HG03378 (cell line): ENCODE data around the gene SIT1.

Experiments used
- ATAC-seq: cut with Tn5 transposase; IDR thresholded peaks from one replicate; pipeline ENCODE4 v1.9.1; 2021; ENCODE audit warnings: mild to moderate bottlenecking, moderate library complexity; ENCODE audit not compliant: unreplicated experiment

The SIT1 gene

GRCh38 chr9:35682520-35683315 lies 32.0 kb upstream of the SIT1 start:
- no peak for ATAC-seq

- ATAC-seq: no peak
Measured at GRCh38 chr9:35682051-35682450, 31.3 kb upstream of the SIT1 start.

- no peak for ATAC-seq
Measured at GRCh38 chr9:35681341-35682002, 30.7 kb upstream of the SIT1 start.

GRCh38 chr9:35680331-35681105 lies 29.8 kb upstream of the SIT1 start:
- ATAC-seq: no peak

DNA sequence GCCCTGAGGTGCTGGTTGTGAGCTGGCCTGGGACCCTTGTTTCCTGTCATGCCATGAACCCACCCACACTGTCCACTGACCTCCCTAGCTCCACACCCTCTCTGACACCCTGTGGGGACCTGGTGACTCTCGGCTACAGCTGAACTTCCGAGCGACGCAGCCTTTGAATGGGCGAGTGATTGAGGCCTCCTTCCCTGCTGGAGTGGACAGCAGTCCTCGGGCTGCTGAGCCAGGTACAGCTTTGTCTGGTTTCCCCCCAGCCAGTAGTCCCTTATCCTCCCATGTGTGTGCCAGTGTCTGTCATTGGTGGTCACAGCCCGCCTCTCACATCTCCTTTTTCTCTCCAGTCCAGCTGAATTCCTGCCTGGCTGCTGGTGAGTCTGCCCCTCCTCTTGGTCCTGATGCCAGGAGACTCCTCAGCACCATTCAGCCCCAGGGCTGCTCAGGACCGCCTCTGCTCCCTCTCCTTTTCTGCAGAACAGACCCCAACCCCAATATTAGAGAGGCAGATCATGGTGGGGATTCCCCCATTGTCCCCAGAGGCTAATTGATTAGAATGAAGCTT lies 29.1 kb upstream of the SIT1 start:
- no peak for ATAC-seq

DNA sequence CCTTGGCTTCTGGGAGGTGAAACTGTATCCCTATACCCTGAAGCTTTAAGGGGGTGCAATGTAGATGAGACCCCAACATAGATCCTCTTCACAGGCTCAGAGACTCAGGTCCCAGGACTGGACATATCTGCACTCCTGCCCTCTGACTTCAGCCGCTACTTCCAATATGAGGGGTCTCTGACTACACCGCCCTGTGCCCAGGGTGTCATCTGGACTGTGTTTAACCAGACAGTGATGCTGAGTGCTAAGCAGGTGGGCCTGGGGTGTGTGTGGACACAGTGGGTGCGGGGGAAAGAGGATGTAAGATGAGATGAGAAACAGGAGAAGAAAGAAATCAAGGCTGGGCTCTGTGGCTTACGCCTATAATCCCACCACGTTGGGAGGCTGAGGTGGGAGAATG lies 28.4 kb upstream of the SIT1 start:
- ATAC-seq: no peak

GRCh38 chr9:35675732-35676392 lies 25.1 kb upstream of the SIT1 start:
- ATAC-seq: no peak

DNA sequence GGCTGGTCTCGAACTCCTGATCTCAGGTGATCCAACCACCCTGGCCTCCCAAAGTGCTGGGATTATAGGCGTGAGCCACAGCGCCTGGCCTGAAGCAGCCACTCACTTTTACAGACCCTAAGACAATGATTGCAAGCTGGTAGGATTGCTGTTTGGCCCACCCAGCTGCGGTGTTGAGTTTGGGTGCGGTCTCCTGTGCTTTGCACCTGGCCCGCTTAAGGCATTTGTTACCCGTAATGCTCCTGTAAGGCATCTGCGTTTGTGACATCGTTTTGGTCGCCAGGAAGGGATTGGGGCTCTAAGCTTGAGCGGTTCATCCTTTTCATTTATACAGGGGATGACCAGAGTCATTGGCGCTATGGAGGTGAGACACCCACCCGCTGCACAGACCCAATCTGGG lies 24.5 kb upstream of the SIT1 start:
- ATAC-seq: no peak

- no peak for ATAC-seq
Measured at GRCh38 chr9:35674025-35674361, 23.3 kb upstream of the SIT1 start.

DNA sequence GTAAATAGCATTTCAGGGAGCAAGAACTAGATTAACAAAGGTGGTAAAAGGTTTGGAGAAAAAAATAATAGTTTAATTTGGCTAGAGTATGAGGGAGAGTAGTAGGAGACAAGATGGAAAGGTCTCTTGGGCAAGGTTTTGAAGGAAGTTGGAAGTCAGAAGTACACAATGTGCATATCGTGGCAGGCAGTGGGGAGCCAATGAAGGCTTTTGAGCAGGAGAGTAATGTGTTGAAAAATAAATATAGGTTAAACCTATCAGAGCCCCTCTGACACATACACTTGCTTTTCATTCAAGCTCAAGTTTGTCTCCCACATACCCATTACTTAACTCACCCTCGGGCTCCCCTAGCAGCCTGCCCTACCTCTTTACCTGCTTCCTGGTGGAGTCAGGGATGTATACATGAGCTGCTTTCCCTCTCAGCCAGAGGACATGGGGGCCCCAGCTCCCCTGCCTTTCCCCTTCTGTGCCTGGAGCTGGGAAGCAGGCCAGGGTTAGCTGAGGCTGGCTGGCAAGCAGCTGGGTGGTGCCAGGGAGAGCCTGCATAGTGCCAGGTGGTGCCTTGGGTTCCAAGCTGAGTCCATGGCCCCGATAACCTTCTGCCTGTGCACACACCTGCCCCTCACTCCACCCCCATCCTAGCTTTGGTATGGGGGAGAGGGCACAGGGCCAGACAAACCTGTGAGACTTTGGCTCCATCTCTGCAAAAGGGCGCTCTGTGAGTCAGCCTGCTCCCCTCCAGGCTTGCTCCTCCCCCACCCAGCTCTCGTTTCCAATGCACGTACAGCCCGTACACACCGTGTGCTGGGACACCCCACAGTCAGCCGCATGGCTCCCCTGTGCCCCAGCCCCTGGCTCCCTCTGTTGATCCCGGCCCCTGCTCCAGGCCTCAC lies 22.6 kb upstream of the SIT1 start, which contains the start of gene CA9:
Gene CA9 (plus strand): TSS at position 797 of the 893 bp plus-strand sequence. CDS start 32 bp downstream, at position 829.
- ATAC-seq: no peak

DNA sequence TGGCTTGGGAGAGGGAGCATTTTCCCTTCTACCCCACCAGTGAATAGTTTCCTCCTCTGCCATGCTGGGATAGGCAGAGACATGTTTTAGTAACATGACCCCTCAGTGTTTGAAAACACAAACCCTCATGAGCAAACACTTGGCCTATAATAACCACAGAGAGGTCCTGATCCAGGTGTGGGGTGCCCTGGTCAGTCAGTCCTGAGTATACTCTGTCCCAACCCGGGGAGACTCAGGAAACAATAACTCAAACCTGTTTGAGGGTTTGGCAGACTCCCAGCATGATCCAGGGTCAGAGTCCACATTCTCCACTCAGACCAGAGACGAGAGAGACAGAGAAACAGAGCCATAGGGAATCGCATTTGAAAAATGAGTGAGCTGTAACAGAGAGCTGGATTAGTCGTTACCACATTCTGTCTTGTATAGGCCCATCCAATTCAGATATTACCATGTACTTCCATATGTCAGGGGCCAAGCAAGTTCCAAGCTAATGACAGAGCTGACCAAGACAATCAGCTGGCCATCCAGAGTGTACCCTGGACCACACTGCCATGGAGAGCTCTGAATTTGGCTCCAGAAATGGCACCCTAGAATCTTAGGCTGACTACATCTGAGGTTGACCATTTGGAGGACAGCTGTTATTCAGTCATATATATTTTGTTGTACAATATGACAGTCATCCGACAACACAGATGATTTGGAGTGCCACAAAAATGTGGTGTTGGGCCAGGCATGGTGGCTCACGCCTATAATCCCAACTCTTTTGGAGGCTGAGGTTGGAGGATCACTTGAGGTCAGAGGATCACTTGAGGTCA lies 18.8 kb upstream of the SIT1 start:
- no peak for ATAC-seq

GRCh38 chr9:35667939-35668338 lies 17.2 kb upstream of the SIT1 start:
- no peak for ATAC-seq

DNA sequence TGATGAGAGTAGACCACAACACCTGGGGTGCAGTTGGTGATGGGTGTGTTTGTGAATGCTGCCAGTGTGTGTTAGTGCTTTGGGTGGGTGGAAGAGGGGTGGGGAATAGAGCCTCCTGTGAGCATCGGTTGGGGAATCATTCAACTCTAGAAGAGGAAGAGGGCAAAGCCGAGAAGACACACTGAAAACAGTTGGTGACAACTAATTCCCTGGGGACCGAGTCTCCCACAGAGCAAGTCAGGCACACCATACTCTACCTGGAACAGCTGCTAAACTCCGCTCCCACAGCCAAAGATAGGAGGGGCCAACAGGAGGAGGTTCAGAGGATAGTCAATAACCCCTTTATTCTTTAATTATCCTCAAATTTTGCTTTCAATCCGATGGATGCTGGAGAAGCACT lies 15.8 kb upstream of the SIT1 start:
- ATAC-seq: no peak

DNA sequence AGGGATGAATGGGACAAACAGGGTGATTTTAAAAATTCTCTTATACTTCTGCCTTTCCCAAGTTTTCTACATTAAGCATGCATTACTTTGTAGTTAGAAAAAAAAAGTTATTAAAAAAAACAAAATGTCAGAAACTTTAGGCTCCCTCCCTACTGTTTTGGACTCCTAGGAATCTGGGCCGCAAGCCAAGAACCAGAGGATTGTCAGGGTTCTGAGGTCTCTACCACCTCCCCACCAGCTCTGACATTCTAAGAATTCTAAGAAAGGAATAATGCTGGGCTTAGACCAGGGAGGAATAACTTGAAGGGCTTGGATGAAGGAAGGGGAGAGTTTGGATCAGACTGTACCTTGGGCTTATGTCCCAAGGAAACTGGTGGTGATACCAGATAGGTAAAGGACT lies 15.3 kb upstream of the SIT1 start:
- ATAC-seq: no peak

DNA sequence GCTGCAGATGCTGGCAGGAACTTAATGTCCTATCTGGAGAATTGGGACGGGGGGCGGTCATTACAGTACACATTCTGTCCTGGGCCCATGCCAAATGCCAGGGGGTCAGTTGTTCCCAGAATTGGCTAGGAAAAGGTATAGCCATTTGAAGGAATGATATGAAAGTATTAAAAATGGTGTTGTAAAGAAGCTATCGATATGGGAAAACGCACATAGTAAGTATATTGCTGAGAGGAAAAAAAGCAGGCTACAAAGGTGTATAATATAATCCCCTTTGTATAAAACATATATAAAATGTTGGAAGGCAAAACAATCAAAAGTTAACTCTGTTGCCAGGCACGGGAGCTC lies 14.7 kb upstream of the SIT1 start:
- ATAC-seq: no peak

DNA sequence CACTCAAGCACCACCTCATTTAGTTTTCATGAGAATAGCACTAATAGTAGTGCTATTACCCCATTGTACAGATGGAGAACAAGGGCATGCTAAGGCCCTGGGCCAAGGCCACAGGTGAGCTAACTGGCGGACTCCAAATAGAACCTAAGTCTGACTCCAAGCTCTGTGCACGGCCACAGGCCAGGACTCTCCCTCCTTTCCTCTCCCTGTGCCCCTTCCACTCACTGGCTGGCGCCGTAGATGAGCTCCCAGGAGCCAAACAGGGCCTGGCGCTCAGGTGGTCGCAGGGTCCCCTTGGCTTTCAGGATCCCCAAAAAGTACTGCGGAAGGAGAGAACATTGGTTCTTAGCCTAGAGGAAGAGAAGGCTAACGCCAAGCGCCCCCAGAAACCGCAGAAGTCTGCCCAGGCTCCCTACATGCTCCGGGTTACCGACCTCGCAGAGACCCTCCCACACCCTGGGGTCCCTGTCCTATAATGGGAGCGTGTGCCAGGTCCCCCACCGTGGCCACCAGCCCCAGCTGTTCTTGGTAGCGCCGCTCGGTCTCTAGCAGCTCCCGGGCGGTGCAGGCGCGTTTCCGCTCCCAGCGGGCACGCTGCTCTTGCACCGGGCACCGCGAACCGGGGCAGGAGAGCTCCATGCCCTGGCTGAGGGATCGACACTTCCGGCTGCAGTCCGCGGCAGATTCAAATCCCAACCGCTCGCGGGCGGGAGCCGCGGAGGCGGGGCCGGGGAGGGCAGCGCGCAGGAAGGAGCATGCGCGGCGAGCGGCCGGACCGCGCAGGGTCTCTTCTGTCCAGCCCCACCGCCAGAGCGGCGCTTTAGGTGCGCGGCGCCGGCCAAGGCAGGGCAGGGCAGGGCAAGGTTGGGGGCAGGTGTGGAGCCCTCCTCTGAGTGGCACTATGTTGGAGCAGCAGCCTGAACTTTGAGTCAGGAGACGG lies 14.1 kb upstream of the SIT1 start, which contains the start of gene ARHGEF39:
Gene ARHGEF39 (minus strand): TSS at position 665 of the 940 bp plus-strand sequence. CDS start 26 bp downstream, at position 639.
- ATAC-seq: peak; percentile 39

- no peak for ATAC-seq
Measured at GRCh38 chr9:35662437-35662836, 11.7 kb upstream of the SIT1 start.

- ATAC-seq: no peak
Measured at GRCh38 chr9:35661756-35662350, 11.1 kb upstream of the SIT1 start.
